Heart right ventricle (tissue), 16 donors: ENCODE results near the gene RIMOC1. TPM values are rescaled to one million over a fixed set of nuclear protein-coding genes. Genes with fewer than 3 reads are reported as not detected.

Source experiments
- ATAC-seq, 8 donors: fragments of 200-7000 bp; cut with Tn5 transposase; one replicate each; pipeline ENCODE4 v1.9.1; 2020; ENCODE audit warnings: mild to moderate bottlenecking in 8 of 8, moderate library complexity in 8 of 8, moderate number of reproducible peaks in 1 of 8
- DNase-seq, 2 donors: peaks; one replicate each; pipeline ENCODE4 v3.0.0-alpha.2; 2020
- H3K27ac ChIP-seq, 10 donors: fragments of 200-600 bp; sonication (generic) in 2 of 10; one replicate each; pipeline versions ENCODE4 v1.5.0 to v1.8.0; 2020 to 2022; ENCODE audit warnings: mild to moderate bottlenecking in 3 of 10
- H3K27me3 ChIP-seq, 7 donors: fragments of 200-600 bp; one replicate each; pipeline ENCODE4 v1.8.0; 2021 to 2022; ENCODE audit warnings: mild to moderate bottlenecking in 2 of 7
- H3K36me3 ChIP-seq, 9 donors: fragments of 200-600 bp; sonication (generic) in 1 of 9; one replicate each; pipeline versions ENCODE4 v1.5.0 to v1.8.0; 2020 to 2022; ENCODE audit warnings: mild to moderate bottlenecking in 2 of 9
- H3K4me1 ChIP-seq, 9 donors: fragments of 200-600 bp; sonication (generic) in 1 of 9; one replicate each; pipeline versions ENCODE4 v1.5.0 to v1.8.0; 2020 to 2022; ENCODE audit warnings: mild to moderate bottlenecking in 4 of 9
- H3K4me3 ChIP-seq, 10 donors: fragments of 200-600 bp; sonication (generic) in 2 of 10; one replicate each; pipeline versions ENCODE4 v1.5.0 to v1.8.0; 2020 to 2022; ENCODE audit warnings: mild to moderate bottlenecking in 7 of 10, moderate library complexity in 2 of 10
- H3K9me3 ChIP-seq, 11 donors: fragments of 200-600 bp in 10 of 11; sonication (generic) in 2 of 11; one replicate each; pipeline versions ENCODE4 v1.5.0 to v1.8.0; 2013 to 2022; ENCODE audit warnings: mild to moderate bottlenecking in 2 of 11, control low read depth in 1 of 11, moderate library complexity in 1 of 11
- WGBS, 2 donors: extraction: QIAGEN DNeasy Blood & Tissue Kit; methylation state at CpG; one replicate each; pipeline ENCODE4 v1.1.7; 2013; ENCODE audit warnings: inconsistent platforms in 1 of 2; 5-methylcytosine and 5-hydroxymethylcytosine counted together
- intact Hi-C, 10 donors: fragments of 100-400 bp; cut with DNase I; formaldehyde crosslinking; loops; one replicate each; pipeline versions ENCODE4 v1.11.1 to v1.14.2; 2022
- long read RNA-seq, 3 donors: library from polyadenylated mRNA; unstranded; transcript quantifications; one replicate each; pipeline ENCODE4 v2.0.0, GENCODE V29; 2020 to 2021
- polyA plus RNA-seq, 2 donors: library from polyadenylated mRNA; stranded (reverse); fragments of 200-250 nt; gene quantifications; one replicate each; pipeline ENCODE4 v1.2.3, GENCODE V29; 2013
- total RNA-seq, 10 donors: library from RNA; stranded (reverse); fragmentation: NEBNext Ultra II Directional in 3 of 10; extraction: Animal tissue kit (Norgen Biotek cat#: 25700) in 3 of 10; gene quantifications; one replicate each; pipeline versions ENCODE4 v1.2.1 to v1.2.4, GENCODE V29; 2021 to 2023
- TF ChIP-seq, protein P1 (sequence below), 9 donors: fragments of 200-600 bp; sonication (generic) in 2 of 9; IDR thresholded peaks; one replicate each; pipeline versions ENCODE4 v1.5.0 to v1.8.0; 2021 to 2022; ENCODE audit warnings: antibody characterized with exemption in 9 of 9, mild to moderate bottlenecking in 5 of 9, moderate library complexity in 1 of 9
- donor health status: Arrhythmogenic right ventricular cardiomyopathy.
- donor health status: ischemic (EF 13 %, LVEDD 7.1; RV severe dilation, severe dysfunction).
- donor health status: healthy with polysubstance abuse.
- donor health status: DM: no; HTN: yes; CAD: no.
- donor health status: DM: no; HTN: no; CAD: no.
- donor health status: ischemic (EF 25% LVEDD 6.9; RV normal size, moderate dysfunction).
- donor health status: ischemic (EF 25% LVEDD 5.7; RV mildly dilated, moderate dysfunction).
- donor health status: healthy.
- donor health status: DM: yes; HTN: yes; CAD: no.
- donor health status: Ischemic cardiomyopathy.
- donor health status: ischemic (EF 35%, LVEDD 5.7; RV mildly dilated, moderate dysfunction).
- donor health status: nonischemic (EF 11% LVEDD 7.7; RV severe dilation, severe dysfunction).
- donor health status: DM: yes; HTN: yes; CAD: no.
- donor health status: PGD.
- donor health status: ischemic (EF 29% LVEDD 5.4; RV normal size, mild dysfunction).
- donor health status: nonischemic (EF 23%, LVEDD 6.1; RV moderate dilation, normal function).

RIMOC1 gene, protein sequence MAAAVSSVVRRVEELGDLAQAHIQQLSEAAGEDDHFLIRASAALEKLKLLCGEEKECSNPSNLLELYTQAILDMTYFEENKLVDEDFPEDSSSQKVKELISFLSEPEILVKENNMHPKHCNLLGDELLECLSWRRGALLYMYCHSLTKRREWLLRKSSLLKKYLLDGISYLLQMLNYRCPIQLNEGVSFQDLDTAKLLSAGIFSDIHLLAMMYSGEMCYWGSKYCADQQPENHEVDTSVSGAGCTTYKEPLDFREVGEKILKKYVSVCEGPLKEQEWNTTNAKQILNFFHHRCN
- total RNA-seq (10 to 100 TPM; 10.2 to 27.6 (median 17.1) TPM), polyA plus RNA-seq (1 to 10 TPM; 5.1 to 6.5 TPM)
- long read RNA-seq, donor 1, full-length matches to known transcripts: 1 of 2 reads
- long read RNA-seq, donor 1, partial matches to known transcripts: 1 of 2 reads
- long read RNA-seq, donor 1, other reads (novel, unspliced or antisense): 0 of 2 reads
- long read RNA-seq, donor 2, full-length matches to known transcripts: 1 of 3 reads
- long read RNA-seq, donor 2, partial matches to known transcripts: 0 of 3 reads
- long read RNA-seq, donor 2, other reads (novel, unspliced or antisense): 2 of 3 reads
- long read RNA-seq, donor 3, full-length matches to known transcripts: 2 of 4 reads
- long read RNA-seq, donor 3, partial matches to known transcripts: 0 of 4 reads
- long read RNA-seq, donor 3, other reads (novel, unspliced or antisense): 2 of 4 reads

DNA sequence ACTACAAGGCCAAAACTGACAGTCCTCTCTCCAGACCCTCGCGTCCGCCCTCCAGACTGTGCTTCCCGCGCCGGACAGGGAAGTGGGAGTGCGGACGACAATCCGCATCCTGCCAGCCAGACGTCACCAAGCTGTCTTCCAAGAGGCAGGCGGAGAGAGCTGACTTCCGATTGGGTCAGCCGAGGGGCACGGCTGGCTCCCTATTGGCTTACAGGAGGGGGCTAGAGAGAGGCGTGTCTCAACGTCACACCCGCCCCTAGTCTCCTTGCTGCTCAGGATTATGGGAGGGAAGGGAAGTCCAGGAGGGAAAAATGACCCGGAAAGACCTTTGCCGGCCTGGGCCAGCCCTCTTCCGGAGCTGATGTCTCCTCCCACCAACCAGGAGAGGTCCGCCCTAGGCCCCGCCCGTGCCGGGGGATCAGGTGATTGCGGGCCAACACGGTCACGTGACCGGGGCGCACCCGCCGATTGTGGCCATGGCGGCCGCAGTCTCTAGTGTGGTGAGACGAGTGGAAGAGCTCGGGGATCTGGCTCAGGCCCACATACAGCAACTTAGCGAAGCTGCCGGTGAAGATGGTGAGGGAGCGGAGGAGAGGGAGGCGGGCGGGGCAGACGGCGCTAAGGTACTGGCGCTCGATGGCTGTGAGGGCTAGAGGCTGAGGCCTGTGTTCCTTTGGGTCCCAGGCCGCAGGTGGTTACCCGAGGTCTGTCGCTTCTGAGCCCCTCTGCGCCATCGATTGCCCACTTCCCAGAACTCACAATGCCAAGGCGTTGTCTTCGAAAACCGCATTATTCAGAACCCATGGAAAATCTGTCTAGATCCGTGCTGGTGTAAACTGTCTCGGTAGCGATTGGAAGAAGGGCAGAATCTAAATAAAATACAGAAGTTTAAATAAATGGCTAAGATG lies at the start of gene RIMOC1:
Gene RIMOC1, plus strand, starts transcription at position 453 of the 908 bp plus-strand sequence. Its CDS starts 24 bp downstream, at position 477.
- TF ChIP-seq, protein P1, sequence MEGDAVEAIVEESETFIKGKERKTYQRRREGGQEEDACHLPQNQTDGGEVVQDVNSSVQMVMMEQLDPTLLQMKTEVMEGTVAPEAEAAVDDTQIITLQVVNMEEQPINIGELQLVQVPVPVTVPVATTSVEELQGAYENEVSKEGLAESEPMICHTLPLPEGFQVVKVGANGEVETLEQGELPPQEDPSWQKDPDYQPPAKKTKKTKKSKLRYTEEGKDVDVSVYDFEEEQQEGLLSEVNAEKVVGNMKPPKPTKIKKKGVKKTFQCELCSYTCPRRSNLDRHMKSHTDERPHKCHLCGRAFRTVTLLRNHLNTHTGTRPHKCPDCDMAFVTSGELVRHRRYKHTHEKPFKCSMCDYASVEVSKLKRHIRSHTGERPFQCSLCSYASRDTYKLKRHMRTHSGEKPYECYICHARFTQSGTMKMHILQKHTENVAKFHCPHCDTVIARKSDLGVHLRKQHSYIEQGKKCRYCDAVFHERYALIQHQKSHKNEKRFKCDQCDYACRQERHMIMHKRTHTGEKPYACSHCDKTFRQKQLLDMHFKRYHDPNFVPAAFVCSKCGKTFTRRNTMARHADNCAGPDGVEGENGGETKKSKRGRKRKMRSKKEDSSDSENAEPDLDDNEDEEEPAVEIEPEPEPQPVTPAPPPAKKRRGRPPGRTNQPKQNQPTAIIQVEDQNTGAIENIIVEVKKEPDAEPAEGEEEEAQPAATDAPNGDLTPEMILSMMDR (IDR thresholded peaks at IDR 0.05): no peak
- Histone ChIP-seq H3K4me3 (peak within 1 kb of the TSS; percentile 34 to 93 (median 70)), H3K36me3 (peaks cover 0 to 32% (median 6%) of the 10 kb centered on the region in 9 donors), H3K27me3 (peaks cover 0 to 4% (median 0%) of the 10 kb centered on the region in 7 donors), H3K27ac (peak within 1 kb of the TSS; percentile 51 to 92 (median 87)), H3K9me3 (no peaks in the 10 kb centered on the region), H3K4me1 (peaks cover 0 to 49% (median 37%) of the 10 kb centered on the region in 9 donors)
- WGBS, 2 donors: 0% methylated on average over 55 of the region's 55 CpGs
- intact Hi-C loops: loop anchor here in 7 of 10 donors (1.0 to 10.0 kb wide), 6 partner anchors 21 to 1221 kb away; partner anchors contain the start of genes FBXO4 (in 3 of the 7), OXCT1 (in 1 of the 7) and ZNF131 (in 1 of the 7)
- peak; percentile 98 to 100 (median 99) for ATAC-seq
- peak; percentile 98 to 99 for DNase-seq

DNA sequence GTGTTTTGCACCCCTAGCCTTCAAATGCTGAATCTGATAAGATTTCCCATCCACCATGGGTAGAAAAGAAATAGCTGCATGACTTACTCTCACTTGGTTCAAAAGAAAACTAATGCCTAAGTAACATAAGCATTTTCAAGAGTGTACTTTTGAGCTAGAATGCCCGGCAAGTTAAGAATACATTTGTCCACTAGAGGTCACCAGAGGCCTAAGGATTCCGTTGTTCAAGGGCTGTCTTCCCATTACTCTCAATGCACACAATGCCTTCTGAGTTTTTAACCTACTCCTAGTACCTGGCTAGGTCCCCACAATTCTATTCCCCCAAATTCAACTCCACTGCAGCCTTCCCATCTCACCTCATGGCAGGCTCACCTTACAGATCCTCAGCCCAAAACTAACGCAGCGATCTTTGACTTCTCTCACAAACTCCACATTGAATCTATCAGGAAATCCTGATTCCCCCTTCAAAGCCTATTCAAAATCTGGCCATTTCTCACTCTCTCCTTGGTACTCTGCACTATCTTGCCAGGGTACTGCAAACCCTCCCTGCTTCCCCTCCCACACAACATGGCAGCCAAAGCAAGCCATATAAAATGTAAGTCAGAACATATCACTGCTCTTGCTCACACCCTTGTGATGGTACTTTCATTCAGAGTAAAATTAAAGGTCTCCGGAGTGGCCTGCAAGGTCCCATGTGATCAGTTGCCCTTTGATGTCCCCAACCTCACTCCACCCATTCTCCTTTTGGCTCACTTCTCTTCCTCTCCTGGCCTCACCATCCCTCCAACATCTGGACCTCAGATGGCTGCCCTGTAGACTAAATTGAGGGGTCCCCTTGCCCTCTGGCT lies 47.3 kb upstream of the RIMOC1 start:
- TF ChIP-seq, protein P1 (IDR thresholded peaks at IDR 0.05): peak; percentile 72 to 87 (median 82)
- Histone ChIP-seq H3K27ac (no peak overlapping the region), H3K4me3 (no peak overlapping the region), H3K9me3 (no peaks in the 10 kb centered on the region), H3K4me1 (peaks cover 0 to 4% (median 0%) of the 10 kb centered on the region in 9 donors), H3K27me3 (no peaks in the 10 kb centered on the region), H3K36me3 (peaks cover 0 to 83% (median 23%) of the 10 kb centered on the region in 9 donors)
- ATAC-seq (peak; percentile 75 to 91 (median 84)), DNase-seq (peak in 1 of 2 donors; percentile 71)
- intact Hi-C loops: loop anchor here (1.0 to 10.0 kb wide), 15 partner anchors 60 to 1032 kb away; partner anchors contain the start of gene FBXO4 (in 4 of the 10)
- 46 to 49% methylated on average over 5 of the region's 5 CpGs for WGBS, 2 donors

GRCh38 chr5:41857989-41858388 lies 46.2 kb upstream of the RIMOC1 start:
- TF ChIP-seq, protein P1 (IDR thresholded peaks at IDR 0.05): no peak
- DNase-seq: no peak

More at GRCh38 chr5:41857989-41858388, 46.2 kb upstream of the RIMOC1 start:
- WGBS, 2 donors: 94 to 97% methylated on average over 1 of the region's 1 CpG
- no peak overlapping the region for H3K4me3 ChIP-seq
- no peak for ATAC-seq
- intact Hi-C loops: loop anchor here (1.0 to 10.0 kb wide), 15 partner anchors 59 to 1031 kb away; partner anchors contain the start of gene FBXO4 (in 4 of the 10)
- H3K36me3 ChIP-seq: peaks cover 0 to 82% (median 15%) of the 10 kb centered on the region in 9 donors
- no peaks in the 10 kb centered on the region for H3K27me3 ChIP-seq
- H3K4me1 ChIP-seq: peaks cover 0 to 4% (median 0%) of the 10 kb centered on the region in 9 donors
- H3K9me3 ChIP-seq: no peaks in the 10 kb centered on the region
- no peak overlapping the region for H3K27ac ChIP-seq
